Panc1 (cell line): Measurements from ENCODE around the gene SUFU. TPM values are rescaled to one million over a fixed set of nuclear protein-coding genes. Genes with fewer than 3 reads are reported as not detected.

Source experiments
- ATAC-seq: fragments of 200-7000 bp; cut with Tn5 transposase; 2 replicates; pipeline ENCODE4 v1.9.1; 2020; ENCODE audit warnings: mild to moderate bottlenecking, moderate library complexity
- BruUV-seq: library from RNA; stranded (reverse); fragments of 400-500 nt; replicated peaks from 2 replicates; lab custom pipeline; 2021; lab: Mats Ljungman, UMichigan
- CTCF ChIA-PET: fragments of 300-600 bp; sonication (Branson Sonifier 250); formaldehyde crosslinking; loops from one replicate; lab custom pipeline; 2022; ENCODE audit warnings: antibody characterized with exemption; lab: Charles Lee
- POLR2A ChIA-PET: fragments of 300-600 bp; sonication (Branson Sonifier 250); formaldehyde crosslinking; loops from one replicate; lab custom pipeline; 2022; ENCODE audit warnings: antibody characterized with exemption; lab: Charles Lee
- DNase-seq: peaks from one replicate; pipeline ENCODE4 v3.0.0-alpha.2; 2010; ENCODE audit warnings: low read depth, low spot score
- H3K27ac ChIP-seq: 2 replicates; pipeline ENCODE4 v1.5.1; 2011; ENCODE audit warnings: mild to moderate bottlenecking, low read length, inconsistent platforms
- H3K27me3 ChIP-seq: fragments of 200-500 bp; sonication (Bioruptor generic); 2 replicates; pipeline ENCODE4 v1.6.0; 2014; ENCODE audit warnings: low read length, inconsistent platforms; ENCODE audit not compliant: control insufficient read depth, insufficient read depth
- H3K36me3 ChIP-seq: fragments of 200-500 bp; sonication (Bioruptor generic); 2 replicates; pipeline ENCODE4 v1.5.1; 2014; ENCODE audit warnings: inconsistent platforms, mild to moderate bottlenecking, low read length, moderate library complexity; ENCODE audit not compliant: control insufficient read depth, insufficient read depth
- H3K4me1 ChIP-seq: 2 replicates; pipeline ENCODE4 v1.5.1; 2011; ENCODE audit warnings: inconsistent platforms, mild to moderate bottlenecking, low read length, moderate library complexity; ENCODE audit not compliant: control insufficient read depth, insufficient read depth
- H3K4me3 ChIP-seq, 2 experiments: 2 replicates each; pipeline ENCODE4 v1.5.1; 2011 to 2012; ENCODE audit warnings: low read depth in 2 of 2, low read length in 2 of 2, mild to moderate bottlenecking in 2 of 2, inconsistent platforms in 1 of 2, moderate library complexity in 1 of 2
- H3K9me3 ChIP-seq: fragments of 200-500 bp; sonication (Bioruptor generic); 2 replicates; pipeline ENCODE4 v1.5.1; 2014; ENCODE audit warnings: low read depth, mild to moderate bottlenecking, inconsistent platforms, low read length, moderate library complexity; ENCODE audit not compliant: control insufficient read depth, insufficient read depth
- POLR2AphosphoS5 ChIP-seq: IDR thresholded peaks from 2 replicates; pipeline ENCODE4 v1.6.1; 2012; ENCODE audit warnings: mild to moderate bottlenecking, low read depth, low read length, moderate library complexity
- SIN3A ChIP-seq: IDR thresholded peaks from 2 replicates; pipeline ENCODE4 v1.6.1; 2012; ENCODE audit warnings: low read depth, mild to moderate bottlenecking, low read length, moderate library complexity, borderline replicate concordance; ENCODE audit not compliant: insufficient read depth
- TCF7L2 ChIP-seq: IDR thresholded peaks from 2 replicates; pipeline ENCODE4 v1.6.1; 2011; ENCODE audit warnings: mild to moderate bottlenecking, low read depth, low read length, inconsistent platforms
- in situ Hi-C: cut with HindIII; loops from 2 replicates; pipeline ENCODE4 v1.10.0; 2016; ENCODE audit warnings: low sequenced_read_pairs, low pct_unique_long_range_greater_than_20kb
- intact Hi-C: fragments of 100-400 bp; cut with micrococcal nuclease; formaldehyde crosslinking; loops from one replicate; pipeline ENCODE4 v1.10.0; 2022; ENCODE audit not compliant: unreplicated experiment
- total RNA-seq: library from RNA; stranded (reverse); gene quantifications from one replicate; pipeline ENCODE4 v1.2.1, GENCODE V29; 2021; ENCODE audit not compliant: unreplicated experiment
- TF ChIP-seq, protein P1 (sequence below): fragments of 450-650 bp; IDR thresholded peaks from 2 replicates; pipeline ENCODE4 v1.5.1; 2017; ENCODE audit warnings: mild to moderate bottlenecking
- TF ChIP-seq, protein P2 (sequence below), 2 experiments: IDR thresholded peaks; 2 replicates each; pipeline ENCODE4 v1.6.1; 2011 to 2012; ENCODE audit warnings: low read depth in 2 of 2, control low read depth in 1 of 2, low read length in 1 of 2, mild to moderate bottlenecking in 1 of 2, moderate library complexity in 1 of 2; ENCODE audit not compliant: insufficient read depth in 1 of 2

SUFU gene
- total RNA-seq, 1 experiment from 2014 or later, result 9.5 TPM

DNA sequence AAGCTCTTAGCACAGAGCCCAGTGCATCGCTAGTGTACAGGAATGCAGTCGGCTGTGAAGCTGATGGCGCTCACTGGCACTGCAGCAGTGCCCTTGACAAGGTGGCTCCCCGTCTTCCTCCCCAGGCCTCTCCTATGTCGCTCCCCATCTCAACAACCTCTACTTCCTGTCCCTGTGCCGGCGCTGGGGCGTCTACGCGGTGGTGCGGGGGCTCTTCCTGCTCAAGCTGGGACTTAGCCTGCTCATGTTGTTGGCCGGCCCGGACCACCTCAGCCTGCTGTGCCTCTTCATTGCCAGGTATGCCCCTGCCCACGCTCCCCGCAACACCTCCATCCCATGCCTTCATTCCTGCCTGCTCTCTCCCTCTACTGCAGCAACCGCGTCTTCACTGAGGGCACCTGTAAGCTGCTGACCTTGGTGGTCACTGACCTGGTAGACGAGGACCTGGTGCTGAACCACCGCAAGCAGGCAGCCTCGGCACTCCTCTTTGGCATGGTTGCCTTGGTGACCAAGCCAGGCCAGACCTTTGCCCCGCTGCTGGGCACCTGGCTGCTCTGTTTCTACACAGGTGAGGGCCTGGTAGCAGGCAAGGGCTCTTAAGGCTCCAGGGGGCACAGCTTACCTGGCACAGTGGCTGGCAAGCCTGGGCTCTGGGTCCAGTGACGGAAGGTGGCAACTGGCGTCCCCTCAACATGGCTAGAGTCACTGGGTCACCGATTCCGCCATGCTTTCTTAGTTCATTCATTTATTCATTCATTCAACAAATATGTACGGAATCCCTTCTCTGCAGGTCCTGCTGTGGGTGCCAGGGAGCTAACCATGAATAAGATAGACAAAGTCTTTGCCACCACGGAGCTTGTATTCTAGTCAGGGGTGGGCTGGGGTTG, 30.1 kb upstream of the SUFU start:
- Histone ChIP-seq H3K27me3 (no peaks in the 10 kb centered on the region), H3K9me3 (no peaks in the 10 kb centered on the region), H3K4me1 (no peaks in the 10 kb centered on the region), H3K4me3 (no peak overlapping the region), H3K36me3 (no peaks in the 10 kb centered on the region), H3K27ac (no peak overlapping the region)
- TF ChIP-seq, protein P1, sequence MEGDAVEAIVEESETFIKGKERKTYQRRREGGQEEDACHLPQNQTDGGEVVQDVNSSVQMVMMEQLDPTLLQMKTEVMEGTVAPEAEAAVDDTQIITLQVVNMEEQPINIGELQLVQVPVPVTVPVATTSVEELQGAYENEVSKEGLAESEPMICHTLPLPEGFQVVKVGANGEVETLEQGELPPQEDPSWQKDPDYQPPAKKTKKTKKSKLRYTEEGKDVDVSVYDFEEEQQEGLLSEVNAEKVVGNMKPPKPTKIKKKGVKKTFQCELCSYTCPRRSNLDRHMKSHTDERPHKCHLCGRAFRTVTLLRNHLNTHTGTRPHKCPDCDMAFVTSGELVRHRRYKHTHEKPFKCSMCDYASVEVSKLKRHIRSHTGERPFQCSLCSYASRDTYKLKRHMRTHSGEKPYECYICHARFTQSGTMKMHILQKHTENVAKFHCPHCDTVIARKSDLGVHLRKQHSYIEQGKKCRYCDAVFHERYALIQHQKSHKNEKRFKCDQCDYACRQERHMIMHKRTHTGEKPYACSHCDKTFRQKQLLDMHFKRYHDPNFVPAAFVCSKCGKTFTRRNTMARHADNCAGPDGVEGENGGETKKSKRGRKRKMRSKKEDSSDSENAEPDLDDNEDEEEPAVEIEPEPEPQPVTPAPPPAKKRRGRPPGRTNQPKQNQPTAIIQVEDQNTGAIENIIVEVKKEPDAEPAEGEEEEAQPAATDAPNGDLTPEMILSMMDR, result no peak
- no peak for TF ChIP-seq TCF7L2
- TF ChIP-seq POLR2AphosphoS5, result no peak
- TF ChIP-seq, protein P2, sequence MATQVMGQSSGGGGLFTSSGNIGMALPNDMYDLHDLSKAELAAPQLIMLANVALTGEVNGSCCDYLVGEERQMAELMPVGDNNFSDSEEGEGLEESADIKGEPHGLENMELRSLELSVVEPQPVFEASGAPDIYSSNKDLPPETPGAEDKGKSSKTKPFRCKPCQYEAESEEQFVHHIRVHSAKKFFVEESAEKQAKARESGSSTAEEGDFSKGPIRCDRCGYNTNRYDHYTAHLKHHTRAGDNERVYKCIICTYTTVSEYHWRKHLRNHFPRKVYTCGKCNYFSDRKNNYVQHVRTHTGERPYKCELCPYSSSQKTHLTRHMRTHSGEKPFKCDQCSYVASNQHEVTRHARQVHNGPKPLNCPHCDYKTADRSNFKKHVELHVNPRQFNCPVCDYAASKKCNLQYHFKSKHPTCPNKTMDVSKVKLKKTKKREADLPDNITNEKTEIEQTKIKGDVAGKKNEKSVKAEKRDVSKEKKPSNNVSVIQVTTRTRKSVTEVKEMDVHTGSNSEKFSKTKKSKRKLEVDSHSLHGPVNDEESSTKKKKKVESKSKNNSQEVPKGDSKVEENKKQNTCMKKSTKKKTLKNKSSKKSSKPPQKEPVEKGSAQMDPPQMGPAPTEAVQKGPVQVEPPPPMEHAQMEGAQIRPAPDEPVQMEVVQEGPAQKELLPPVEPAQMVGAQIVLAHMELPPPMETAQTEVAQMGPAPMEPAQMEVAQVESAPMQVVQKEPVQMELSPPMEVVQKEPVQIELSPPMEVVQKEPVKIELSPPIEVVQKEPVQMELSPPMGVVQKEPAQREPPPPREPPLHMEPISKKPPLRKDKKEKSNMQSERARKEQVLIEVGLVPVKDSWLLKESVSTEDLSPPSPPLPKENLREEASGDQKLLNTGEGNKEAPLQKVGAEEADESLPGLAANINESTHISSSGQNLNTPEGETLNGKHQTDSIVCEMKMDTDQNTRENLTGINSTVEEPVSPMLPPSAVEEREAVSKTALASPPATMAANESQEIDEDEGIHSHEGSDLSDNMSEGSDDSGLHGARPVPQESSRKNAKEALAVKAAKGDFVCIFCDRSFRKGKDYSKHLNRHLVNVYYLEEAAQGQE (IDR thresholded peaks at IDR 0.05; ENCODE audit: insufficient read depth in 1 of 2, low read depth in 2 of 2, low read length in 1 of 2), result no peak
- no peak for TF ChIP-seq SIN3A
- intact Hi-C loops, result no loop called here
- CTCF ChIA-PET, result interaction anchor here (0.6 kb wide), 1 partner anchor 242 kb away, joined by 11 read pairs; no protein-coding TSS in a partner anchor
- ATAC-seq, result no peak
- POLR2A ChIA-PET, result interaction anchor here (0.7 kb wide), 1 partner anchor 11 kb away, joined by 3 read pairs; no protein-coding TSS in a partner anchor
- in situ Hi-C loops, result no loop called here
- no TSS peak for BruUV-seq
- DNase-seq, result no peak

DNA sequence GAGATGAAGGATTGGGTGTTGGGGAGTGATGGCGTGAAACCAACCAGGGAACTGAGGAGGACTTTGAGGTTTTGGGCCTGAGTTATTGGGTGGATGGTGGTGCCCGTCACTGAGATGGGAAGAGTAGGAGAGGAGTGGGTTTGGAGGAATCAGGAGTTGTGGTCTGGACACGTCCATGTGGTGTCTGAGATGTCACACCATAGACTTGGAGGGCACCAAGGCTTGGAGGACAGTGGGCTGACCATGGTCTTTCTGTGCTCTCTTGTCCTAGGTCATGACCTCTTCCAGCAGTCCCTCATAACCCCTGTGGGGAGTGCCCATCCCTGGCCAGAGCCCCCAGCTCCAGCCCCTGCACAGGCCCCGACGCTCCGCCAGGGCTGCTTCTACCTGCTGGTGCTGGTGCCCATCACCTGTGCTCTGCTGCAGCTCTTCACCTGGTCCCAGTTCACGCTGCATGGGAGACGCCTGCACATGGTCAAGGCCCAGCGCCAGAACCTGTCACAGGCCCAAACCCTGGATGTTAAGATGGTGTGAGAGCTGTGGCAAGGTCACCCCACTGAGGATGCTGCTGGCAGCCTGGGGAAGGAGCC, 28.2 kb upstream of the SUFU start:
- Histone ChIP-seq H3K27ac (no peak overlapping the region), H3K9me3 (no peaks in the 10 kb centered on the region), H3K36me3 (no peaks in the 10 kb centered on the region), H3K4me3 (no peak overlapping the region), H3K27me3 (no peaks in the 10 kb centered on the region), H3K4me1 (no peaks in the 10 kb centered on the region)
- in situ Hi-C loops (no loop called here), intact Hi-C loops (loop anchor here (5.0 kb wide), 1 partner anchor 43 kb away; the partner anchor contains the start of gene CUEDC2)
- CTCF ChIA-PET, result interaction anchor here (0.5 kb wide), 2 partner anchors 650 to 905 kb away, joined by 4 to 5 read pairs; no protein-coding TSS in a partner anchor
- TF ChIP-seq, protein P2 (IDR thresholded peaks at IDR 0.05; ENCODE audit: insufficient read depth in 1 of 2, low read depth in 2 of 2, low read length in 1 of 2), result no peak
- TF ChIP-seq, protein P1, result no peak
- TF ChIP-seq POLR2AphosphoS5, result no peak
- no peak for TF ChIP-seq SIN3A
- no peak for TF ChIP-seq TCF7L2
- DNase-seq (no peak), ATAC-seq (no peak)
- POLR2A ChIA-PET, result no interaction called here
- no TSS peak for BruUV-seq
